Epithelial cell of proximal tubule (primary cell): Measurements from ENCODE around the gene SEPHS2. TPM values are rescaled to one million over a fixed set of nuclear protein-coding genes. Genes with fewer than 3 reads are reported as not detected.
"Not testable (repeated sequence)": the region's sequence is repeated elsewhere in the genome, so short reads cannot be mapped to it uniquely, and the experiment has no call there.

Experiments
- DNase-seq: peaks from one replicate; pipeline ENCODE4 v3.0.0-alpha.2; 2011; ENCODE audit warnings: low read depth
- H3K4me3 ChIP-seq: 2 replicates; pipeline ENCODE4 v1.5.1; 2011; ENCODE audit warnings: low read depth, mild to moderate bottlenecking, low read length
- CTCF ChIP-seq: conservative IDR thresholded peaks from 2 replicates; pipeline ENCODE4 v1.5.1; 2012; ENCODE audit warnings: low read depth, mild to moderate bottlenecking, low read length
- total RNA-seq: library from RNA; depleted of rRNA; stranded (reverse); fragments of >200 nt; gene quantifications from 2 replicates; pipeline ENCODE4 v1.2.3, GENCODE V29; 2015

Gene SEPHS2
- total RNA-seq, 1 donor from 2014 or later = 17.6 TPM

- no peak overlapping the region for H3K4me3 ChIP-seq
- DNase-seq = no peak
- no peak for TF ChIP-seq CTCF
Measured at GRCh38 chr16:30401768-30402425, 43.8 kb downstream of the SEPHS2 start.

DNA sequence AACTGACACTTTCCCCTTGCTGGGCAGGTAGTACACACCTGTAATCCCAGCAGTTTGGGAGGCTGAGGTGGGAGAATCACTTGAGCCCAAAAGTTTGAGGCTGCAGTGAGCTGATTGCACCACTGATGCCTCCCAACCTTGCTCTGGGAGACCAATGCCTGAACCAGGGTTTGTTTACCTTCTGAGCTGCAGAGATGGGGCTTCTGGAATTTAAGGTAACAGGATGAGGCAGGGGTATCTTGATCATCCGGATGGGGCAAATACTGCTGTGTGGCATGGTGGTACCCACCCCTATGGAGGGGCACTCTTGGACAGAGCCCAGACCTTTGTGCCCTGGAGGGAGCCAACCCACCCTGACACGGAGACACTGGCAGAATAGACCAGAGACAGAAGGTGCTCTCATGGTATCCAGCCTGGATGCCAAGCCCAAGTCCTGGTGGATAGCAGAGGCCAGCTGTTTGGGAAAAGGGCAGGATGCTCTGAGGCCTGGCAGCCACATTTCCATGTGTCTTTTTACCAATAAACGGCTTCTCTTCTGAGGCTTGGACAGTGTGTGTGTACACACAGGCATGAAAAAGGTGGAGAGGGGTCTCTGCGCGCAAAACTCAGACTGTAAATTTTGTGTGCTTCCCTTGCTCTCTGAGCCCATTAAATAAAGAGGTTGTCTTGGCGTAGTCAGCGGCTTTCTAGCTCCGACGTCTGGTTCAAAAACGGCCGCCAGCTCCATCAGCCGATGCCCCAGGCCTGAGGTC is 46.1 kb downstream of the SEPHS2 start:
- DNase-seq = no peak
- no peak for TF ChIP-seq CTCF
- H3K4me3 ChIP-seq = peak overlapping the region; percentile 69

DNA sequence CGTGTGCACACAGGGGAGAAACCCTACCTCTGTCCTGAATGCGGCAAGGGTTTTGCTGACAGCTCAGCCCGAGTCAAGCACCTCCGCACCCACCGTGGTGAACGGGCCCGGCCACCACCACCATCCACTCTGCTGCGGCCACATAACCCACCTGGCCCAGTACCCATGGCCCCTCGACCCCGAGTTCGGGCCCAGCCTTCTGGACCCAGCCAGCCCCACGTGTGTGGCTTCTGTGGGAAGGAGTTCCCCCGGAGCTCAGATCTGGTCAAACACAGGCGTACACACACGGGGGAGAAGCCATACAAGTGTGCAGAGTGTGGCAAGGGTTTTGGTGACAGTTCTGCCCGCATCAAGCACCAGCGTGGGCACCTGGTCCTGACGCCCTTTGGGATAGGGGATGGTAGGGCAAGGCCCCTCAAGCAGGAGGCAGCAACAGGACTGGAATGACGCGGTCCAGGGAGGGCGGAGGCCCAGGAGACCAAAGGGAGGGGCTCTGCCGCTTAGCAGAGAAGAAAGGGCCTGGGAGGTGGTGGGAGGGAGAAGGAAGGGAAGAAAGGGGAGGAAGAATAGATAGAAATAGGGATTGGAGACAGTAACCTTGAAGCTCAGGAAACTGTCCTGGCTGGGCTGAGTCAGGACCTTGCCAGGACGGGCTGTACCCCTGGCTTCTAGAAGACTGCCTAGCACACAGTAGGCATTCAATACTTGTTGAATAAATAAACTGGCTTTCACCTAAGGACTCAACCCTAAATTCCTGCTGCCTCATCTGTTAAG is 46.8 kb downstream of the SEPHS2 start:
- H3K4me3 ChIP-seq = no peak overlapping the region
- no peak for TF ChIP-seq CTCF
- no peak for DNase-seq

DNA sequence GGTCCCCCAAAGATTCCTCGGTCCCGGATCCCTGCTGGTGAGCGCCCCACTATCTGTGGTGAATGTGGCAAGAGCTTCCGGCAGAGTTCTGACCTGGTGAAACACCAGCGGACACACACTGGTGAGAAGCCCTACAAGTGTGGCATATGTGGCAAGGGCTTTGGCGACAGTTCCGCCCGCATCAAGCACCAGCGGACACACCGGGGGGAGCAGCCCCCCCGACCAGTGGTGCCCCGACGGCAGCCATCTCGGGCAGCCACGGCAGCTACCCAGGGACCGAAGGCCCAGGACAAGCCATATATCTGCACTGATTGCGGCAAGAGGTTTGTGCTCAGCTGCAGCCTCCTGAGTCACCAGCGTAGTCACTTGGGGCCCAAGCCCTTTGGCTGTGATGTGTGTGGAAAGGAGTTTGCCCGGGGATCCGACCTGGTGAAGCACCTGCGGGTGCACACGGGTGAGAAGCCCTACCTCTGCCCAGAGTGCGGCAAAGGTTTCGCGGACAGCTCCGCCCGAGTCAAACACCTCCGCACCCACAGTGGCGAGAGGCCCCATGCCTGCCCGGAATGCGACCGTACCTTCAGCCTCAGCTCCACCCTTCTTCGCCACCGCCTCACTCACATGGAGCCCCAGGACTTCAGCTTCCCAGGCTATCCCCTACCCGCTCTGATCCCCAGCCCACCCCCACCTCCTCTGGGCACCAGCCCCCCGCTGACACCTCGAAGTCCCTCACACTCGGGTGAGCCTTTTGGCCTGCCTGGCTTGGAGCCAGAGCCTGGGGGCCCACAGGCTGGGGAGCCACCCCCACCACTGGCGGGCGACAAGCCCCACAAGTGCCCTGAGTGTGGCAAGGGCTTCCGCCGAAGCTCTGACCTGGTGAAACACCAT is 47.7 kb downstream of the SEPHS2 start:
- H3K4me3 ChIP-seq = no peak overlapping the region
- no peak for TF ChIP-seq CTCF
- DNase-seq = no peak

- H3K4me3 ChIP-seq = no peak overlapping the region
- no peak for TF ChIP-seq CTCF
- DNase-seq = no peak
Measured at GRCh38 chr16:30397056-30397455, 48.6 kb downstream of the SEPHS2 start.

- peak overlapping the region; percentile 90 for H3K4me3 ChIP-seq
- not testable (repeated sequence) for DNase-seq
Measured at GRCh38 chr16:30396627-30397026, 49.0 kb downstream of the SEPHS2 start.
